CD4-positive, alpha-beta T cell (primary cell): Measurements from ENCODE around the gene LGSN. TPM values are rescaled to one million over a fixed set of nuclear protein-coding genes. Genes with fewer than 3 reads are reported as not detected.

Experiments
- ATAC-seq: fragments of 200-7000 bp; cut with Tn5 transposase; one replicate; pipeline ENCODE4 v1.10.0; 2022; ENCODE audit warnings: mild to moderate bottlenecking; ENCODE audit not compliant: poor library complexity
- CTCF ChIA-PET: fragments of 350-600 bp; sonication (Branson Sonifier 250); formaldehyde crosslinking; loops from one replicate; lab custom pipeline; 2021; ENCODE audit warnings: antibody characterized with exemption, inconsistent platforms; lab: Charles Lee
- POLR2A ChIA-PET: fragments of 350-600 bp; sonication (Branson Sonifier 250); formaldehyde crosslinking; loops from one replicate; lab custom pipeline; 2021; ENCODE audit warnings: antibody characterized with exemption, inconsistent platforms; lab: Charles Lee
- DNase-seq, 14 experiments: peaks; one replicate each; pipeline ENCODE4 v3.0.0-alpha.2; 2013 to 2020; ENCODE audit warnings: mixed read lengths in 2 of 14
- H3K27ac ChIP-seq, 2 donors: one replicate each; pipeline versions ENCODE4 v1.5.1 to v1.7.0; 2013; ENCODE audit warnings: low read length in 2 of 2, low read depth in 1 of 2, mild to moderate bottlenecking in 1 of 2
- H3K27me3 ChIP-seq, 2 experiments: 1 replicate in 1 of 2; 2 replicates in 1 of 2; pipeline versions ENCODE4 v1.6.1 to v1.7.0; 2013; ENCODE audit warnings: low read length in 2 of 2, control low read depth in 1 of 2, mild to moderate bottlenecking in 1 of 2, moderate library complexity in 1 of 2; ENCODE audit not compliant: insufficient read depth in 2 of 2, control insufficient read depth in 1 of 2
- H3K36me3 ChIP-seq: one replicate; pipeline ENCODE4 v1.6.1; 2013; ENCODE audit warnings: low read length, control low read depth; ENCODE audit not compliant: insufficient read depth
- H3K4me1 ChIP-seq: one replicate; pipeline ENCODE4 v1.6.1; 2013; ENCODE audit warnings: low read length, control low read depth; ENCODE audit not compliant: insufficient read depth
- H3K4me3 ChIP-seq: one replicate; pipeline ENCODE4 v1.5.1; 2013; ENCODE audit warnings: mild to moderate bottlenecking, low read length, moderate library complexity
- H3K9me3 ChIP-seq, 2 experiments: 1 replicate in 1 of 2; 2 replicates in 1 of 2; pipeline versions ENCODE4 v1.6.1 to v1.7.0; 2013; ENCODE audit warnings: low read length in 2 of 2, mild to moderate bottlenecking in 2 of 2, control low read depth in 1 of 2, moderate library complexity in 1 of 2; ENCODE audit not compliant: control insufficient read depth in 1 of 2, insufficient read depth in 1 of 2
- H3K27ac Mint-ChIP-seq: one replicate; pipeline ENCODE4 v1.8.0; 2020; ENCODE audit warnings: mixed read lengths
- H3K27me3 Mint-ChIP-seq: one replicate; pipeline ENCODE4 v1.8.0; 2021; ENCODE audit warnings: mixed read lengths
- H3K36me3 Mint-ChIP-seq: one replicate; pipeline ENCODE4 v1.8.0; 2021; ENCODE audit warnings: low read depth, mixed read lengths
- H3K4me1 Mint-ChIP-seq: one replicate; pipeline ENCODE4 v1.8.0; 2021; ENCODE audit warnings: low read depth, mixed read lengths
- H3K4me3 Mint-ChIP-seq: one replicate; pipeline ENCODE4 v1.8.0; 2020; ENCODE audit warnings: mild to moderate bottlenecking, mixed read lengths
- H3K9me3 Mint-ChIP-seq: one replicate; pipeline ENCODE4 v1.8.0; 2020; ENCODE audit warnings: mixed read lengths
- intact Hi-C, 2 experiments: fragments of 100-400 bp; cut with DNase I in 1 of 2; cut with micrococcal nuclease in 1 of 2; formaldehyde crosslinking; loops; one replicate each; pipeline versions ENCODE4 v1.15.1 to v1.9.0; 2023 to 2025; cut with DNase I, micrococcal nuclease
- total RNA-seq, 174 experiments: library from RNA in 2 of 174; stranded (reverse) in 2 of 174; gene quantifications; one replicate each; pipeline ENCODE4 v1.2.3 and lab custom pipeline; 2021 to 2026
- TF ChIP-seq, protein P1 (sequence below): fragments of 200-600 bp; IDR thresholded peaks from one replicate; pipeline ENCODE4 v1.8.0; 2022; ENCODE audit warnings: antibody characterized with exemption, mild to moderate bottlenecking

Gene LGSN
- total RNA-seq, 2 experiments from 2014 or later: not detected

DNA sequence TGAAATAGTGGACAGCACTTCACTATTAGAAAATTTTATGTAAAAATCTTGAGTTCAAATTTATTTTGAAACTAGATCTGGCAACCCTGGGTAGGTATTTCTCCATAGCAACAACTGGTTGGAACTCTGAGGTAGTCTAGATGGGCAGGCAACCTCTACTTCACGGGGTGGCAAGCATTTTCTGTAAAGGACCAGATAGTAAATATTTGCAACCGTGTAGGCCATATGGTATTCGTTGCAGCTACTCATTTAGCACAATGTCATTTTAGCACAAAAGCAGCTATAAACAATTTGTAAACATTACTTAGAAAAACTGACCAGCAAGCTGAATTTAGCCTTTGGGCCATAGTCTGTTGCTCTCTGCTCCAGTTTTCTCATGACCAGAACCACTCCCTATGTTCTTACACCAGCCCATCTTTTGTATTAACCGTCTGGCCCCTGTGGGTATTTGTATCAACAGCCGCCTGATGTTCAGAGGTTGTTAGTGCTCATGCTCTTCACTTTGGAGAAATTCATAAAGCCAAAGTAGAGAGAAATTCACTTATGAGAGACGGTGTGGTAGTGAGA is 29.2 kb downstream of the LGSN start:
- Histone ChIP-seq H3K4me1 (no peaks in the 10 kb centered on the region), H3K27me3 (no peaks in the 10 kb centered on the region), H3K4me3 (no peak overlapping the region), H3K36me3 (no peaks in the 10 kb centered on the region), H3K27ac (no peak overlapping the region), H3K9me3 (no peaks in the 10 kb centered on the region)
- intact Hi-C loops: no loop called here
- DNase-seq (no peak), ATAC-seq (no peak)
- TF ChIP-seq, protein P1, sequence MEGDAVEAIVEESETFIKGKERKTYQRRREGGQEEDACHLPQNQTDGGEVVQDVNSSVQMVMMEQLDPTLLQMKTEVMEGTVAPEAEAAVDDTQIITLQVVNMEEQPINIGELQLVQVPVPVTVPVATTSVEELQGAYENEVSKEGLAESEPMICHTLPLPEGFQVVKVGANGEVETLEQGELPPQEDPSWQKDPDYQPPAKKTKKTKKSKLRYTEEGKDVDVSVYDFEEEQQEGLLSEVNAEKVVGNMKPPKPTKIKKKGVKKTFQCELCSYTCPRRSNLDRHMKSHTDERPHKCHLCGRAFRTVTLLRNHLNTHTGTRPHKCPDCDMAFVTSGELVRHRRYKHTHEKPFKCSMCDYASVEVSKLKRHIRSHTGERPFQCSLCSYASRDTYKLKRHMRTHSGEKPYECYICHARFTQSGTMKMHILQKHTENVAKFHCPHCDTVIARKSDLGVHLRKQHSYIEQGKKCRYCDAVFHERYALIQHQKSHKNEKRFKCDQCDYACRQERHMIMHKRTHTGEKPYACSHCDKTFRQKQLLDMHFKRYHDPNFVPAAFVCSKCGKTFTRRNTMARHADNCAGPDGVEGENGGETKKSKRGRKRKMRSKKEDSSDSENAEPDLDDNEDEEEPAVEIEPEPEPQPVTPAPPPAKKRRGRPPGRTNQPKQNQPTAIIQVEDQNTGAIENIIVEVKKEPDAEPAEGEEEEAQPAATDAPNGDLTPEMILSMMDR: no peak
- Mint-ChIP-seq H3K36me3 (no peaks in the 10 kb centered on the region), H3K27me3 (no peaks in the 10 kb centered on the region), H3K4me1 (no peaks in the 10 kb centered on the region), H3K9me3 (no peaks in the 10 kb centered on the region), H3K27ac (no peak overlapping the region), H3K4me3 (no peak overlapping the region)
- ChIA-PET CTCF (no interaction called here), POLR2A (no interaction called here)

DNA sequence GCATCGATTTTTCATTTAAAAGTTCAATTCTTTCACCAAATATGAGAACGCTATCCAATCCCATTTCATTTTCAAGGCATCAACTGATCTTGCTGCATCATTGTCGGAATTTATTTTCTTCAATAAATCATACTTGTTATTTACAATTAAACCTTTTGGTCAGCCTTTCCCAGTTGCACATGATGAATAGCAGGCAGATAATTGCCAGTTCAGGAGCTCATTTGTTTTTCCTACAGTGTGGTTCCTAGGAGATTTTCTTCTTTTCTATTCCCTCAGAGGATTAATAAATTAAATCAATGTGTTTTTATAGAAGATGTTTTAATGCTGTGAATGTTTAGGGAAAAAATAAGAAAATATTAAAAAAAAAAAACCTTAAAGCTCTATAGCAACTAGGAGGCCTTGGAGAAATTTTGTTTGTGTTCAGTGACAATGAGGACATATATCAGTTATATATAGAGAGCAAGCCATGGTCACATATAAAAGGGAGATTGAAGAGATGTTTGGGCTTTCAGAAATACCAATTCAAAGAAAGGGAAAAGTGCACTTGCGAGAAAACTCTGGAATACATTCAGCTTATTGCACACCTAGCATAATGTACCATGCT is 30.4 kb downstream of the LGSN start:
- Mint-ChIP-seq H3K4me3 (no peak overlapping the region), H3K4me1 (no peaks in the 10 kb centered on the region), H3K27ac (no peak overlapping the region), H3K9me3 (no peaks in the 10 kb centered on the region), H3K36me3 (no peaks in the 10 kb centered on the region), H3K27me3 (no peaks in the 10 kb centered on the region)
- no peaks in the 10 kb centered on the region for H3K27me3 ChIP-seq
- intact Hi-C loops: no loop called here
- no peak overlapping the region for H3K27ac ChIP-seq
- POLR2A ChIA-PET: no interaction called here
- ATAC-seq: no peak
- CTCF ChIA-PET: no interaction called here
- no peak for DNase-seq
- H3K36me3 ChIP-seq: no peaks in the 10 kb centered on the region
- no peak overlapping the region for H3K4me3 ChIP-seq
- H3K4me1 ChIP-seq: no peaks in the 10 kb centered on the region
- TF ChIP-seq, protein P1: no peak
- H3K9me3 ChIP-seq: no peaks in the 10 kb centered on the region

DNA sequence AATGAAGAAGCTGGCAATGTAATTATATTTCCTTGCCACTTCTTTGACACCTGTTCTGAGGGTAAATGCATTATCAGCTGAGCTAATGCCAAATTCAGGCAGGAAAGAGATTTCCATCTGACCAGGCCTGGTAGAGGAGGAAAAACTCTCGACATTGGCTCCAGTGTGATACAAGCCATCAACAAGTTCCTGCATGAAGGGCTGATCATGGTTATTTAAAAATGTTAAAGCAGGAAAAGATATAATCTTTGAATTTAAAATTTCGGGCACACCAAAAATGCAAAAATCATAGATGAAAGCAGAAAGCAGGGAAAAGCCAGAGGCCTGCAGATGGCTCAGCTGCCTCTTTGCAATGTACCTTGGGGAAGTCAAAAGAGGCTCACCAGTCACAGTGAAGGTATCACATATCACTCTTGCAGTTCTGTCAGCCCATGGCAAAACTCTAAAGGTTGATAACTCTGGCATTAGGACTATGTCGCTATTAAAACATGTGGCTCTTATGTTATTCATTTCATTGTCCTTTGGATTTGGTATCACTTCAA is 39.1 kb downstream of the LGSN start:
- ATAC-seq (no peak), DNase-seq (no peak)
- Histone ChIP-seq H3K27me3 (no peaks in the 10 kb centered on the region), H3K4me1 (no peaks in the 10 kb centered on the region), H3K4me3 (no peak overlapping the region), H3K9me3 (no peaks in the 10 kb centered on the region), H3K27ac (no peak overlapping the region), H3K36me3 (no peaks in the 10 kb centered on the region)
- no peaks in the 10 kb centered on the region for H3K27me3 Mint-ChIP-seq
- ChIA-PET CTCF (no interaction called here), POLR2A (no interaction called here)
- H3K4me1 Mint-ChIP-seq: no peaks in the 10 kb centered on the region
- TF ChIP-seq, protein P1: no peak
- H3K36me3 Mint-ChIP-seq: no peaks in the 10 kb centered on the region
- no peak overlapping the region for H3K4me3 Mint-ChIP-seq
- no peak overlapping the region for H3K27ac Mint-ChIP-seq
- intact Hi-C loops: no loop called here
- H3K9me3 Mint-ChIP-seq: no peaks in the 10 kb centered on the region
